NCI-H748 (cell line): ENCODE results near the gene GTPBP4.
"Not testable (repeated sequence)": the region's sequence is repeated elsewhere in the genome, so short reads cannot be mapped to it uniquely, and the experiment has no call there.

Source experiments
- DNase-seq: peaks from one replicate; lab custom pipeline; 2025; ENCODE audit not compliant: unreplicated experiment; lab: John Stamatoyannopoulos, UW

The GTPBP4 gene

DNA sequence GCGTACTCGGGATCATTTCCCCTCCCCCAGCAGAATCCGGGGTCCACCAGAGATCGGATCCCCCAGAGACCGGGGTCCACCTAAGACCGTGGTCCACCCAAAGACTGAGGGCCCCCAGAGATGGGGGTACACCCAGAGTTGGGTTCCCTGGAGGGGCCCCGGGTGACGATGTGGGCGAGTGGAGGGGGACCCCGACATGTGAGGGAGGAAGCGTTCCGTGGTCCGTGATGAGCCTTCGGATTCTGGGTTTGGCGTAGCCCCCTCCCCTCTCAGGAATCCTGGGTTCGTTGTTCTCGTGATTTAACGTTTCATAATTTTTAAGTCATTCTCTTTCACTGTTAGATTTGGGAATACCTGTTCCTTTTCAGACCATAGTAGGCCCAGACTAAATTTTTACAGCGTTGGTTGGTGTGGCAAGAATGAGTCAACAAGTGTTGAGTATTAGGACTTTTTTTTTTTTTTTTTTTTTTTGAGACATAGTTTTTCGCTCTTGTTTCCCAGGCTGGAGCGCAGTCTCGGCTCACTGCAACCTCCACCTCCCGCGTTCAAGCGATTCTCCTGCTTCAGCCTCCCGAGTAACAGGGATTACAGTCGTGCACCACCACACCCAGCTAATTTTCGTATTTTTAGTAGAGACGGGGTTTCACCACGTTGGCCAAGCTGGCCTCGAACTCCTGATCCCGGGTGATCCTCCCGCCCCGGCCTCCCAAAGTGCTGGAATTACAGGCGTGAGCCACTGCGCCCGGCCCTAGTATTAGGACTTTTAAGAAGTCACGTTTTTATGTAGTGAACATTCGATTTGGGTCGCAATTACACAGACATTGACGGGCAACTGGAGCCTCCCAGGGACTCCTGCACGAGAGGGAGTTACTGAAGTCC lies 672 bp downstream of the GTPBP4 start:
- no peak for DNase-seq

DNA sequence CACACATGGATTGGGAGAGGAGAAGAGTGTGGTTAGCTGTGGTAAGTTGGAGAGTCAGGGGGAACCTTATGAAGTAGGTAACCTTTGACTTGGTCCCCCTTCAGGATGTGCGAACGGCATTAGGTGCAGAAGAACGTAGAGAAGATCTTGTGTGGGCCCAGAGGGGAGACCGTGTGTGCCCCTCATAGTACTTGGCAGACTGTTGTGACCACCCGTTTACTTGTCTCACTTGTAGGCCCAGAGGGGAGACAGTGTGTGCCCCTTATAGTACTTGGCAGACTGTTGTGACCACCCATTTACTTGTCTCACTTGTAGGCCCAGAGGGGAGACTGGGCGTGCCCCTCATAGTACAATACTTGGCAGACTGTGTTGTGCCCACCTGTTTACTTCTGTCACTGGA lies 2.6 kb downstream of the GTPBP4 start:
- DNase-seq = no peak

DNA sequence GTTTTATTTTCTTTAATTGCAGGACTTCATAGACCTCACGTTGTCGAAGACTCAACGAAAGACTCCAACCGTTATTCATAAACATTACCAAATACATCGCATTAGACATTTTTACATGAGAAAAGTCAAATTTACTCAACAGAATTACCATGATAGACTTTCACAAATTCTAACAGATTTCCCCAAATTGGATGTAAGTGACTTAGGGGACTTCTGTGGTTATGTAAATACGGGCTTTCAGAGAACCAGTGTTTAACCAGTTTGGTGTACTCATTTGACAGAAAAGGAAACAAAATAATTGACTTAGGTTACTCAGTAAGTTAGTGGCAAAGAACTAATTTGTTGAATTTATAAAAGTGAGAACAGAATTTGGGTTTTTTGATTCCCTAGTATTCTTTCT lies 4.2 kb downstream of the GTPBP4 start:
- DNase-seq = no peak

DNA sequence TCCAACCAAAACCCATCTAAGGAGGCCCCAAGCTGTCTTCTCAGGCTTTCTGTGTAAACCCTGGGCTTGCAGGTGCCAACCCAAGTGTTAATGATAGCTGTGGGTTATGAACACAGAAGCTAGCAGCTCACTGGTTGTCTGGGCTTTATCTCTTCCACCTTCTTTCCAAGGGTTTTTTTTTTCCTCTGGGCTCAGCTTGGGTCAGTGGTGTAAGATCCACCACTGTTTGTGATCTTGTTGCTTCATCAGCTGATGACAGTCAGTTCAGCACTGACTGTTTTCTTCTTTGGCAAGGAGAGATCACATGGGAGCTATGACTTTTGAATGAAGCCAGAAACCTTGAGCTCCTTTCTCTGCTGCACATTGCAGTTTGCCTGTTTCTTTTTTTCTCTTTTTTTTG lies 4.6 kb downstream of the GTPBP4 start:
- DNase-seq = no peak

DNA sequence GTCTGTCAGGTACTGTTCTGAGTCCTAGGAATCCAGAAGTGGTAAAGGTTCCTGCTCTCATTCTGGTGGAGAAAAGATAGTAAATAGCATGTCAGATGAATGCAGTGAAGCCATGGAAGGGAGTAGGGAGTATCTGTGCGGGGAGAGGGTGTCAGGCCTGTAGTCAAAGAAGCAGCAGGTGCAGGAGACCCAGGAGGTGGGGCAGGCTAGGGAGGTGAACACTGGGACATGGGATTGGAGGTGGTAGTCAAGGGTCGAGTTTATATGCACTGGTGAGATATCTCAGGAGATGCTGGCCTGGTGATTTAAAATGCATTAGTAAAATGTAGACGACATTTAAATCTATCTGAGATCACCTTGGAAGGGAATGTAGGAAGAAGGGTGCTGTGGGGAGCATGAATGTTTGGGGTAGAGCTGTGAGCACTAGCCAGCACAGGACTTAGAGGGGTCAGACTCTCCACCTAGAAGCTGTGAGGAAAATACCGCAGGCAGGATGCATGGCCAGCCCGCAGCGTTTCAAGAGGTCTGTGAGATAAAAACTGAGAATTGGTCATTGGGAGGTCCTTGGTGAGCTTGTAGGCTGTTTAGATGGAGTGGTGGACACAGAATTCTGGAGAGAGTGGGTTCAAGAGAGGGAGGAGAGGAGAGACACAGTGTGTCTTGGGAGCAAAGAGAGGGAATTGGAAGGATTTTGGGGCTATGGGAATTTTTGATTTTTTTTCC lies 6.8 kb downstream of the GTPBP4 start:
- no peak for DNase-seq

DNA sequence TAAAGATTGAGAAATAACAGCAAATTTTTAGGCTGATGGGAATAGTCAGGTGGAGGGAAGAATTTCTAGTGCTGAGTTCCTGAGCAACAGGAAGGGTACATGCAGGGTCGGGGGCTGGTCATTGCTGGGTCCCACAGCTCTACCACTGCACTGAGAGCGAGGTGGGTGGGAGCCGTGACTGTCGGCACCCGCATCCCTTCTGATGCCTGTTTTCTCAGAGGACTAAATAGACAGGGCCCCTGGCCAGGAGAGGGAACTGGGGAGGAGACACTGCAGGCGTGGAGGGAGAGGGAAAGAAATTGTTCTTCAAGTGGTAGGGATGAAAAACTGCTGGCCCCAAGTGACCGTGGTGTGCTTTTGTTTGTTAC lies 7.3 kb downstream of the GTPBP4 start:
- no peak for DNase-seq

DNA sequence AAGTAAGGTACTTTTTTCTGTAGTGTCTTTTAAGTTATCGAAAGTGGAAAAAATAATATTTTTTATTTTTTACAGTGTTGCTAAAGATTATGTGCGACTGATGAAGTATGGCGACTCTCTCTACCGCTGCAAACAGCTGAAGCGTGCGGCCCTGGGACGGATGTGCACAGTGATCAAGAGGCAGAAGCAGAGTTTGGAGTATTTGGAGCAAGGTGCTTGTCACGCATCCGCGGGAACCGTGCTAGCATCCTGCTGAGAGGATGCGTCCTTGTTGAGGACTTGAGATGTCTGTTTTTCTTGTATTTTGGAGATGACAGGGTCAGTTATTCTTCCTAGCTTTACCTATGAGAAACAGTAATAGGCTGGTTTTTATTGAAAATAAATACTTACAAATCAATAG lies 7.8 kb downstream of the GTPBP4 start:
- DNase-seq = no peak

DNA sequence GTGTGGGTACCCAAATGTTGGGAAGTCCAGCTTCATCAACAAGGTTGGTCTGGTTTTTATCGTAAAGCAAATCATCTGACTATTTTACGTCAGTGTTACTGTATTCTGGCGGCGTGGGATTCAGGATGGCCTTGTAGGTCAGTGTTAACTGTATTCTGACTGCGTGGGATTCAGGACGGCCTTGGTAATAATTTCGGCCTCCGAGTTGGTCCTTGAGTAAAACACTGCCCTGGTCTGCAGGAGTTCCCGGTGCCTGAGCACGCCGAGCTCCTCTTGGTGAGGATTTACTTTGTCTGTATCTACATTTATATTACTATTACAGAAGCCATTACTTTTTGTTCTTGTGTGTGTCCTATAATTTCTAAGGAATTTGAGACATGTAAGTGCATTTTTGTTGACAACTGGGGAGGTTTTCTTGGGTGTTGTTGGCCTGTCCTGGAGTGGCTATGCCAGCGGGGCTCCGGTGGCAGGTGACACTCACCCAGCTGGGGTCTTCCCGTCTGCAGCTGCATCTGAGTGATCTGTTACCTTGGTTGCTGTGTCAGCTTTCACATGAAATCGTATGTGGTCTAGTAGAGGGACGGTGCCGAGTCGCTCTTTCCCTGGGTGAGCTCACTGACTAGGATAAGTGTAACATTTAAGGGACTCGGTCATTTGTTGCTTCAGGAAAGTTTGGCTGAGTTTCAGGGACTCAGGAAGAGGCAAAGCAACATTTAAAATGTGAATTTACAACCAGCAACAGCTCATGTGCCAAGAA lies 9.2 kb downstream of the GTPBP4 start:
- DNase-seq = no peak

DNA sequence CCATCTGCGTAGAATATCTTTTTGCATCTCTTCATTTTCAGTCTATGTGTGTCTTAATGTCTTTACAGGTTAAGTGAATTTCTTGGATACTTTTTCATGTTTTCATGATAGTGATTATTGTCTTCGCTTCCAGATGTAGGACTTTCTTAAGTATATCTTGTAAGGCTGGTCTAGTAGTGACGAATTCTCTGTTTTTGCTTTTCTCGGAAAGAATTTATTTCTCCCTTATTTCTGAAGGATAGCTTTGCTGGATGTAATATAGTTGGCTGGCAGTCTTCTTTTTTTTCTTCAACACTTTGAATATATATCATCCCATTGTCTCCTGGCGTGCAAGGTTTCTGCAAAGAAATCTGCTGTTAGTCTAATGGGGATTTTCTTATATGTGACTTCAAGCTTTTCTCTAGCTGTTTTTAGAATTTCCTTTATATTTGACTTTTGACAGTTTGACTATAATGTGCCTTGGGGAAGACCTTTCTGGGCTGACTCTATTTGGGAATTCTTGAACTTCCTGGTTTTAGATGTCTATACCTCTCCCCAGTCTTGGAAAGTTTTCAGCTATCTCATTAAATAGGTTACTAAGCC lies 14.3 kb downstream of the GTPBP4 start:
- no peak for DNase-seq

DNA sequence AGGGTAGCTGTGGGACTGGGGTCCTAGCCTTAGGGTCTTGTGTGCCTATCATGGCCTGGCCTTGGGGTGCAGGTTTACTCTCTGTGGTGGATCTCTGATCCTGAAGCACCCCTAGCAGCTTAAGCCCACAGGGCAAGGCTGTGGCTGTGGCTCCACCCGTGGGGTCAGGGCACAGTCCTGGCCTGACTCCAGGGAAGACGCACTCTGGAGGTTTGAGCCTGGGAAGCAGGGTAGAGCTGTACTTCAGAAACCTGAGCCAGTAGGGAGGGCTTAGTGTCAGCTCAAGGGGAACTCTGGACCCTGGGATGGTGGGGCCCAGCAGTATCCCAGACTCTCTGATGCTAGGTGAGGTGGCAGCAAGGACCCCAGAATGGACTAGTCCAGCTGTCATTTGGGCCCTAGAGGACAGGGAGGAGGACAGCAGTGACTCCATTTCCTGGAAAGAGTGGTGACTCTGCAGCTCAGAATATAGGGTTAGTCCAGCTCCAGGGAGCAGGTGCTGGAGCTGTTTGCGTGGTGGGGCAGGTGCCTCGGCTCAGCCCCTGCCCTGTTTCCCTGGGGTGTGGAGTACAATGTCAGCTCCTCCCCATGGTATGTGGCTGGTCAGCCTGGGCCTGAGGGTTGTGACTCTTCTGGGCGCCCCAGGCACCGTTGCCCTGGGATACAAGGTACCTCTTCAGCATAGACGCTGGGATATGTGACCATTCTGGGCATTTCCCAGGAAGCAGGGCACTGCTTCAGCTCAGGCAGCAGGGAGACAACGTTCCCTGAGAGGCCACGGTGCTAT lies 15.8 kb downstream of the GTPBP4 start:
- no peak for DNase-seq

DNA sequence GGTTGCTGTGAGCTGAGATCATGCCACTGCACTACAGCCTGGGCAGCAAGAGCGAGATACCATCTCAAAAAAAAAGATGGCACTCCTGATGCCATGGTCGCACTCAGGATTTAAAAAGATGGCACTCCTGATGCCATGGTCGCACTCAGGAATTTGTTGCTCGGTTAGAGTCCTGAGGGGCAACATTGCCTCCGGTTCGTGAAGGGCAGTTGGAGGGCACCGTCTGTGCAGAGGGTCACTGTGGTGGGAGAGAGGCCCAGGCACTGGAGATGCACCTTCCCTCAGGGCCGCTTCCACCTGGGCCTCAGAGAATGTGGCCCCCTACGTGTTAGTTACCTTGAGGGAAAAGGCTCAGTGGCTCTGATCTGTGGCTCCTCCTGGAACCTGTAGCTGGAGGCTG lies 18.3 kb downstream of the GTPBP4 start:
- DNase-seq = no peak

DNA sequence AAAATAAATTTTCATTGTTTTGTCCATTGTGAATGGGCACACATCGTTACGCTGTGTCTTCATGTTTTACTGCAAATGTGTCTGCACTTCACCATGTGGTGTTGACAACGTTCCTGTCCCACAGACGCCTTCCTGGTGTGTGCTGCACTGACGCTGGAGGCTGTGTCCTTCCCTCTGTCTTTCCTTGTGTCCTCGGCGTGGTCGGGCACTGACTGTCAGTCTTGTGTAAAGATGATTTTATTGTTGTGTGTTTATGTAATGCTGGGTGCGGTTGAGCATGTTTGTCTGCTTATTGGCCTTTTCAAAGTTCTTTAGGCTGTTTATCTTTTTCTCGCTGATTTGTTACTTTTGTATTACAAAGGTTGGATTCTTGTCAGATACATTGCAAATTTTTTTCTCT lies 19.3 kb downstream of the GTPBP4 start:
- DNase-seq = no peak

DNA sequence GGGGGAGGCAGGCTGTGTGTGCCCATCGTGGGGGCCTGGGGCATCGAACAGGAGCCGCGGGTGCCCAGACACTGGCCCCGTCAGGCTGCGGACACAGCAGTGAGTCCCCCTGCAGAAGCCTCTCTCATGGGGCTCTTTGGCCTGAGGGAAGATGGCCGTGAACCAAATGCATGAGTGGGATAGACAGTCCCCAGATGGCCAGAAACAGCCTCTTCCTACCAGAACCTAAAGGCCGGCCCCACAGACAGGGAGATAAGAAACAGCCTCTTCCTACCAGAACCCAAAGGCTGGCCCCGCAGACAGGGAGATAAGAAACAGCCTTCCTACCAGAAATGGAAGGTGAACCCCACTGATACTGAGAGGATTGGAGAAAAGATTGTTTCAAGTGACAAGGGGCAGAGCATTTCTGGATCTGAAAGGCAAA lies 20.8 kb downstream of the GTPBP4 start:
- DNase-seq = no peak

DNA sequence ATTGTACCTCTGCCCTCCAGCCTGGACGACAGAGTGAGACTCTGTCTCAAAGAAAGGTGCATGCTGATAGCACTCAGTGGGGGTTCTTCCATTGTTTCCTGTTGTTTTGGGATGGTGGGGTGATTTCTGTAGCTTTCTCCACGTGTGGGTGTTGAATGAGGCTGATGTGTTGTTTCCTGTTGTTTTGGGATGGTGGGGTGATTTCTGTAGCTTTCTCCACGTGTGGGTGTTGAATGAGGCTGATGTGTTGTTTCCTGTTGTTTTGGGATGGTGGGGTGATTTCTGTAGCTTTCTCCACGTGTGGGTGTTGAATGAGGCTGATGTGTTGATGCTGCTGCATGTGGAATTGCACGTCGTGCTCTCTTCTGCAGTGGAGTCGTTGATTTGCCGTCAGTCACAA lies 21.7 kb downstream of the GTPBP4 start:
- not testable (repeated sequence) for DNase-seq

DNA sequence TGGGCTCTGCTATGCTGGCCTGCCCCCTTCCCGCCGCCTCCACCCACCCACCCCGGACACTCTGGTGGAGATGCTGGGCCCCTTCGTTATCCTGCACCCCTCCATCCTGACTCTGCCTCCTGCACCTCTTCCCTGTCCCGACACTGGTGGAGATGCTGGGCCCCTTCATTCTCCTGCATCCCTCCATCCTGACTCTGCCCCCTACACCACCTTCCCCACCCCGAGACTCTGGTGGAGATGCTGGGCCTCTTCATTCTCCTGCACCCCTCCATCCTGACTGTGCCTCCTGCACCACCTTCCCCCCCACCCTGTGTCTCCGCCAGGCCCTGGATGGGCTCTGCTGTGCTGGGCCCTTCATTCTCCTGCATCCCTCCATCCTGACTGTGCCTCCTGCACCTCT lies 22.5 kb downstream of the GTPBP4 start:
- DNase-seq = no peak

DNA sequence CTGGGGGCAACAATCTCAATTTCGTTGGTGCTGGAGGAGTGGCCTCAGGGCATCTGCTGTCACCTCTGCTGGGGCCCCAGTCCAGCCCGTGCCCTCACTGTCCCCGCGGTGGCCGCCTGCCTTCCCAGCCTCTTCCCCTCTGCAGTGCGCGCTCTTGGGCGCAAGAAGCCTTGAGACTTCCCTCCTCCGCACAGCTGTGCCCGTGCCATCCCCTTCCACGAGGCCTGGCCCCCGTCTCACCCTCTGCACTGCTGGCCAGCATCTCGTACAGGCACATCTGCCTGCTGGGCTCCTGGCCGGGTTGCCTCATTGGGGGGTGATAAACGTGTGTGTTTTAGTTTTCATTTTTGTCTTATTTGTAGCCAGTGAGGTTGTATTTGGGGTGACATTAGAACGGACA lies 23.5 kb downstream of the GTPBP4 start:
- no peak for DNase-seq

DNA sequence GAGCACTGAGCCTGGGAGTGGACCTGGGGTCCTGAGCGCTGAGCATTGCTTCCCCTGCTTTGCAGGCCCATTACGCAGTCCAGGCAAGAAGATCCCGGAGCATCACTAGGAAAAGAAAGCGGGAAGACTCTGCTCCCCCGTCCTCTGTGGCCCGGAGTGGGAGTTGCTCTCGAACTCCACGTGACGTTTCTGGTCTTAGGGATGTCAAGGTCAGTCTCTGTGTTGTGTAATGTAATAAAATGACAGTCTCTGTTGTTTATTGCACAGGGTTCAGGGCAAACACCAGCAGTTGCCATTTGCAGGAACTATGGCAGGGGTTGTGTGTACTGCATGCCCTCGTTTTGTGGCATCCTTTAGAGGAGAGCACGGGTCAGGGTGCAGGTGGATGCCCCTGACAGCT lies 27.5 kb downstream of the GTPBP4 start:
- no peak for DNase-seq

DNA sequence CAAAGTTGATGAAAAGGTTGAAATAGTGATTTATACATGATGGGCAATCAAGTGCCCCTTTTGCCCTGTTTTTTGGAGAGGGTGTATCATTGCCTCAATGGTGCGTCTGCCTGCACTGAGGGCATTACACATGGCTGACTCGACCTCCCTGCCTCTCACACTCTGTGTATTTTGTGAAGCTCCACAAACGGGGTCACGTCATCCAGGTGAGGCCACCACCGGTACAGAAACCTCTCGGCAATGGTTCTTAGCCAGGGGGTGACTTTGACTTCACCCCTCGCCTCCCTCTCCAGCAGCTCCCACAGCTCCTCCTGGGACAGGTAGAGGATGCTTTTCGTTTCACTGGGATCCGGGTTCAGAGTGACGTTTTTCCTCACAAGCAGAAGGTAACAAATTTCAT lies 31.1 kb downstream of the GTPBP4 start:
- no peak for DNase-seq

DNA sequence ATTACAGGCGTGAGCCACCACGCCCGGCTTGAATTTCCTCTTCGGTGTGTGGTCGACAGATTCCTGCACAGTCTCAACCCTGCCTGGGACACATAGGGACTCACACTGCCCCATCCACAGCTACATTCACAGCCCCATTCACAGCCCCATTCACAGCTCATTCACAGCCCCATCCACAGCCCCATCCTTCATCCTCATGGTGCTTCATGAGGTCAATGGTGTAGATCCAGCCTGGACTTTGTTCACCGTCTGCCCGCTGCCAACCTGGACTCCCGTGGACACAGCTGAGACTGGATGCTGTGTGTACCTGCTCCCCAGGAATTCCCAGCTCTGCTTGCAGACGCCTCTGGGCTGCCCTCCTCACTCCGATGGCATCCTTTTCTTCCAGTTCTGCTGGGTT lies 32.2 kb downstream of the GTPBP4 start:
- DNase-seq = no peak

DNA sequence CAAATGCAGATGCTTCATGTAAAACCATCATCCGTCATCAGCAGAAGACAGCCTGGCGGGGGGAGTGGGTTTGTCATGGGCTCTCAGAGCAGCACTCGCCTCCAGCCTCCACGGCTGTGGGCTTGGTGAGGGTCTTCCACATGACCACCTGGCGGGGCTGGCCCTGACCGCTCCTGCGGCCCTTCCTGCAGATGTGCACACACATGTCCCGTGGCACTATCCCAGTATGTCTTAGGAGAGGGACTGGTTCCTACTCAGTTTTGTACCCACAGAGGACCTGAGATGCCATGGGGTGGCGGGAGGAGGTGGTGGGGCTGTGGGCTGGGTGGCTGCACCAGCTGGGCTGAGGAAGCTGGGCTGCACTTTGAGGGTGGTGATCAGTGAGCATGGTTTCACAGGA lies 32.7 kb downstream of the GTPBP4 start:
- no peak for DNase-seq

DNA sequence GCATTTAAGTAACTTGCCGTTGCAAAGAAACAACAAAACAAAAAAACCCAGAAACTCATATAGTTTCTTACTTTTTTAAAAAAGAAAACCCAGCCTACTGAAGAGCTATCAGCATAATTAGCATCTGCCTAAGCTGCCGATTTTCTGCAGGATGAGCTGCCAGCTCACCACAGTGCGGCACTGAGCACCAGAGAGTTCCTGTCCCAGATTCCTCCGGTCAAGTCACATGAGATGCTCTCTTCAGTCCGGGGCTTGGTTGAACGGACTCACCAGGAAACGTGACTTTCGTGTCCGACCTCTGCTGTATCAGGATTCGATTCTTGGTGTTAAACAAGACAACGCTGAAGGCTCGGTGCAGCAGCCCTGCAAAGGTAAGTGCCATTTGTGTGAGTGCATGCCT lies 34.2 kb downstream of the GTPBP4 start:
- DNase-seq = no peak
